Measurements from ENCODE around the gene DSC2.

GRCh38 chr18:31043709-31044108 is 58.5 kb downstream of the DSC2 start:
- TF ChIP-seq CTCF (IDR thresholded peaks at IDR 0.05 in 8 of 11, conservative IDR thresholded peaks at IDR 0.05 in 3 of 11) = no peak
- TF ChIP-seq POLR2A (IDR thresholded peaks at IDR 0.05) = no peak
- TF ChIP-seq POLR2AphosphoS5 (IDR thresholded peaks at IDR 0.05) = no peak
